Pancreas (tissue), 10 donors: ENCODE measurements around the gene FPR2. TPM values are rescaled to one million over a fixed set of nuclear protein-coding genes. Genes with fewer than 3 reads are reported as not detected.

ENCODE experiments used
- ATAC-seq, 4 donors: fragments of 200-7000 bp; cut with Tn5 transposase; one replicate each; pipeline versions ENCODE4 v1.8.0 to v1.9.1; 2020; ENCODE audit warnings: mild to moderate bottlenecking in 4 of 4, moderate library complexity in 4 of 4
- DNase-seq, 6 donors: peaks; one replicate each; pipeline ENCODE4 v3.0.0-alpha.2; 2020
- FAIRE-seq: peaks from 2 replicates; lab custom pipeline; 2012; peaks lifted over from hg19 to GRCh38; lab: Jason Lieb, UNC
- H3K27ac ChIP-seq, 4 donors: fragments of 200-600 bp; sonication (generic); 1 replicate in 3 of 4; 2 replicates in 1 of 4; pipeline versions ENCODE4 v1.5.0 to v1.8.0; 2020
- H3K27me3 ChIP-seq, 4 donors: fragments of 200-600 bp; one replicate each; pipeline ENCODE4 v1.8.0; 2021
- H3K36me3 ChIP-seq, 3 donors: fragments of 200-600 bp; sonication (generic) in 1 of 3; one replicate each; pipeline versions ENCODE4 v1.5.0 to v1.8.0; 2020 to 2021
- H3K4me1 ChIP-seq, 3 donors: fragments of 200-600 bp; one replicate each; pipeline ENCODE4 v1.8.0; 2021
- H3K4me3 ChIP-seq, 4 donors: fragments of 200-600 bp; sonication (generic) in 2 of 4; one replicate each; pipeline versions ENCODE4 v1.5.0 to v1.8.0; 2020 to 2021
- H3K9me3 ChIP-seq, 4 donors: fragments of 200-600 bp; one replicate each; pipeline ENCODE4 v1.8.0; 2021
- CTCF ChIP-seq, 4 donors: fragments of 200-600 bp; sonication (generic) in 3 of 4; IDR thresholded peaks; one replicate each; pipeline versions ENCODE4 v1.5.0 to v1.8.0; 2021; ENCODE audit warnings: antibody characterized with exemption in 4 of 4
- WGBS, 2 donors: extraction: QIAGEN DNeasy Blood & Tissue Kit; methylation state at CpG; one replicate each; pipeline ENCODE4 v1.1.7; 2013; 5-methylcytosine and 5-hydroxymethylcytosine counted together
- intact Hi-C, 3 donors: fragments of 100-400 bp; cut with DNase I; formaldehyde crosslinking; loops; one replicate each; pipeline versions ENCODE4 v1.11.1 to v1.14.2; 2022
- polyA plus RNA-seq, 2 donors: library from polyadenylated mRNA; stranded (reverse); fragments of 200-250 nt; gene quantifications; one replicate each; pipeline ENCODE4 v1.2.3, GENCODE V29; 2013
- total RNA-seq, 6 donors: library from RNA; stranded (reverse); fragmentation: NEBNext Ultra II Directional in 4 of 6; extraction: Animal tissue kit (Norgen Biotek cat#: 25700) in 4 of 6; gene quantifications; one replicate each; pipeline versions ENCODE4 v1.2.1 to v1.2.4, GENCODE V29; 2021 to 2023
- donor health status: healthy with polysubstance abuse.
- donor health status: DM: no; HTN: no; CAD: no; lungs with moderate emphysema.
- donor health status: DM: no; HTN: no; CAD: no.
- donor health status: control.
- donor health status: control.
- donor health status: Bipolar disorder and iron deficiency.
- donor health status: DM: yes; HTN: yes; CAD: no.
- donor health status: DM: no; HTN: no; CAD: no.
- donor health status: DM: no; HTN: no; CAD: no.
- donor health status: DM: yes; HTN: yes; CAD: no.

Gene FPR2
- total and polyA plus RNA-seq, 8 donors, result 0.14 to 1.3 (median 0.67) TPM; not detected in 3

GRCh38 chr19:51739466-51740213 lies 21.3 kb upstream of the FPR2 start:
- no peaks in the 10 kb centered on the region for H3K27me3 ChIP-seq
- ATAC-seq (no peak), FAIRE-seq (no peak), DNase-seq (no peak)
- H3K27ac ChIP-seq, result no peak overlapping the region
- TF ChIP-seq CTCF (IDR thresholded peaks at IDR 0.05), result no peak
- H3K36me3 ChIP-seq, result no peaks in the 10 kb centered on the region
- 50 to 65% methylated on average over 13 of the region's 13 CpGs for WGBS, 2 donors
- intact Hi-C loops, result no loop called here
- no peaks in the 10 kb centered on the region for H3K9me3 ChIP-seq
- no peaks in the 10 kb centered on the region for H3K4me1 ChIP-seq
- H3K4me3 ChIP-seq, result no peak overlapping the region

- DNase-seq, result no peak
- peak in 1 of 4 donors; percentile 29 for ATAC-seq
- Histone ChIP-seq H3K4me1 (no peaks in the 10 kb centered on the region), H3K27me3 (no peaks in the 10 kb centered on the region), H3K4me3 (no peak overlapping the region), H3K27ac (no peak overlapping the region), H3K9me3 (no peaks in the 10 kb centered on the region), H3K36me3 (no peaks in the 10 kb centered on the region)
- no peak for FAIRE-seq
- 48 to 66% methylated on average over 5 of the region's 5 CpGs for WGBS, 2 donors
- intact Hi-C loops, result no loop called here
- TF ChIP-seq CTCF (IDR thresholded peaks at IDR 0.05), result no peak
Measured at GRCh38 chr19:51740356-51740755, 20.6 kb upstream of the FPR2 start.

DNA sequence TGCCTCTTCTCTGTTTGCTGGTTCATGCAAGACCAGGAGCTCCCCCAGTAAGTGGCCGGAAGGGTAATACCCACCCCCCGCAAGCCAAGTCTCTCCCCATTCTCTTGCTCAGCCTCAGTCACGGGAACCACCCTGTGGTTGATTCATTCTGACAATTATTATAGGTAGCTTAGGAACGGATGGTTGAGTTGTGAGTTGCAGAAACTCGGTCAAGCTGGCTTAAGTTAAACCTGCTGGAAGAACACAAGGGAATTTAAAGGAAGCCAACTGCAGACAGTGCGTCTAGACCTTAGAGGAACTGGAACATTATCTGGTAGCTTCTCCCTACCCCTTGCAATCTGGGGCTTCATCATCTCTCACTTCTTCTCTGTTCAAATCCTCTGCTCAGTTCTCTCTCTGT lies 18.2 kb upstream of the FPR2 start:
- FAIRE-seq (no peak), DNase-seq (no peak), ATAC-seq (no peak)
- H3K4me3 ChIP-seq, result no peak overlapping the region
- no peak for TF ChIP-seq CTCF (IDR thresholded peaks at IDR 0.05)
- H3K27ac ChIP-seq, result no peak overlapping the region
- intact Hi-C loops, result no loop called here
- no peaks in the 10 kb centered on the region for H3K27me3 ChIP-seq
- no peaks in the 10 kb centered on the region for H3K36me3 ChIP-seq
- H3K4me1 ChIP-seq, result no peaks in the 10 kb centered on the region
- WGBS, 2 donors, result 37 to 60% methylated on average over 6 of the region's 6 CpGs
- H3K9me3 ChIP-seq, result no peaks in the 10 kb centered on the region

DNA sequence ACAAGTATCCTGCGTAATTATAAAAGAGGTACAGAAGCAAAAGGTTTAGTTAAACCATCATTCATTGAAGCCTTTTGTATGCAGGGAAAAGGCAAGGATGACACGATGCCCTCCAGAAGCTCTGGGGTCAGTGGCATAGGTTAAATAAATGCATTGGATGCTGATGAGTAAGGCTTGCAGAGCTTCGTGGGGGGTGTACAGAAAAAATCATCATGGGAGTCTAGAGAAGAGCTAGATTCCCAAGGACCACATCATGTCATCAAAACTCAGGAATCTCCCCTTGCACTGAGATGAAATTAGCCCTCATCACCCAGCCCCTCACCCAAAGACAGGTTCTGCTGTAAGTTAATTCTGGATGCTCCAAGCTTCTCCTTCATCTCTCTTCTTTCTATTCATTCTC lies 17.6 kb upstream of the FPR2 start:
- DNase-seq (no peak), ATAC-seq (no peak), FAIRE-seq (no peak)
- Histone ChIP-seq H3K27me3 (no peaks in the 10 kb centered on the region), H3K9me3 (no peaks in the 10 kb centered on the region), H3K4me1 (no peaks in the 10 kb centered on the region), H3K27ac (no peak overlapping the region), H3K36me3 (no peaks in the 10 kb centered on the region), H3K4me3 (no peak overlapping the region)
- TF ChIP-seq CTCF (IDR thresholded peaks at IDR 0.05), result no peak
- WGBS, 2 donors, result 56 to 67% methylated on average over 3 of the region's 3 CpGs
- intact Hi-C loops, result no loop called here

DNA sequence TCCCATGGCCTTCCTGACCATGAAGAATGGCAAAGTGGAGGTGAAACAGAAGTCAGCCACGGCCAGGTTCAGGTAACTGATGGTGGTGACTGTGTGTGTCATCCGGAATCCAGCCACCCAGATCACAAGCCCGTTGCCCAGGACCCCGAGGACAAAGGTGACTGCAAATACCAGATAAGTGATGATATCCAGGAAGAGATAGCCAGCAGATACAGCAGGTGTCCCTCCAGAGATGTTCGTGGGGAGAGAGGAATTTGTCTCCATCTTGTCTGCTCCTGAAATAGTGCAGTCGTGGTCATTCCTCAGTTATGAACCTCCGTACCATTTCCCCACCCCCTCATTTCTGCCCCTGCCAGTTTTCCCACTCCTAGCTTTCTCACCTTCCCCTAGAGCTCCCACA lies 14.2 kb upstream of the FPR2 start:
- intact Hi-C loops, result no loop called here
- FAIRE-seq (no peak), ATAC-seq (no peak), DNase-seq (no peak)
- no peak overlapping the region for H3K27ac ChIP-seq
- H3K4me3 ChIP-seq, result no peak overlapping the region
- H3K27me3 ChIP-seq, result no peaks in the 10 kb centered on the region
- no peak for TF ChIP-seq CTCF (IDR thresholded peaks at IDR 0.05)
- H3K4me1 ChIP-seq, result no peaks in the 10 kb centered on the region
- WGBS, 2 donors, result 40 to 46% methylated on average over 7 of the region's 7 CpGs
- no peaks in the 10 kb centered on the region for H3K36me3 ChIP-seq
- H3K9me3 ChIP-seq, result no peaks in the 10 kb centered on the region
